Measurements from ENCODE around the gene GLT1D1. TPM values are rescaled to one million over a fixed set of nuclear protein-coding genes. Genes with fewer than 3 reads are reported as not detected.

Gene GLT1D1
- total RNA-seq, 4 donors from 2014 or later: 0.60 TPM; not detected in 3

DNA sequence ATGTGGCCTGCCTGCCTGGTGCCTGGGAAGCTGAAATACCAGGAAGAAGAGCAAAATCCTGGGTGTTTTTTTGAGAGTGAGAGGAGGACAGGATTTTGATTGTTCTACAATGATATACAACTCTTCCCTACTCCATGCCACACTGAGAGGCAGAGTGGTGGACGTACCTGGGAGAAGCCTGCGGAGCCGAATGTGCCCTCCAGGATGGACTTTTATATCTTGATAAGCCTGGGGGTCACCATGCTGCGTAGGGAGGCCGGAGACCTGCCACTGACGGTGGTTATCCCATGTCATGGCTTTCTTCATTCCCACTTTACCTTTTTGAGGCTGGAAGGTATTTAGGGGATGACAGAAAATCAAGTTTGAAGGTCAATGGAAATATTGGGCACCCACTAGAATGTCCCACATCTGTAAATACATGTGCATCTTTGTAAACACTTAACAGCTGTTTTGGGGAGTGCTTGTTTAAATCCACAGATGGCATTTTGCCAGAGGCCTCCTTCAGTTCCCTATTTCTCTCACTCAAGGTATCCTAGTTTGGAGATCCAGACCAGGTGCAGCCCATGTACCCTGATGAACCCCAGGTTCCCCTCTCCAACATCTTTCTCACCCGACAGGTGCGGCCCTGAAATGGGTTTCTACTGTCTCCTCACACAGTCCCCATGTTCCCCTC is 1.1 kb upstream of the GLT1D1 start:
- H3K4me1 ChIP-seq: no peaks in the 10 kb centered on the region
- WGBS, 2 donors: 75 to 80% methylated on average over 8 of the region's 8 CpGs
- H3K9me3 ChIP-seq: peaks cover 0 to 10% (median 0%) of the 10 kb centered on the region in 4 donors
- no peaks in the 10 kb centered on the region for H3K36me3 ChIP-seq
- no peak for TF ChIP-seq EP300 (IDR thresholded peaks at IDR 0.05)
- TF ChIP-seq, protein P1, sequence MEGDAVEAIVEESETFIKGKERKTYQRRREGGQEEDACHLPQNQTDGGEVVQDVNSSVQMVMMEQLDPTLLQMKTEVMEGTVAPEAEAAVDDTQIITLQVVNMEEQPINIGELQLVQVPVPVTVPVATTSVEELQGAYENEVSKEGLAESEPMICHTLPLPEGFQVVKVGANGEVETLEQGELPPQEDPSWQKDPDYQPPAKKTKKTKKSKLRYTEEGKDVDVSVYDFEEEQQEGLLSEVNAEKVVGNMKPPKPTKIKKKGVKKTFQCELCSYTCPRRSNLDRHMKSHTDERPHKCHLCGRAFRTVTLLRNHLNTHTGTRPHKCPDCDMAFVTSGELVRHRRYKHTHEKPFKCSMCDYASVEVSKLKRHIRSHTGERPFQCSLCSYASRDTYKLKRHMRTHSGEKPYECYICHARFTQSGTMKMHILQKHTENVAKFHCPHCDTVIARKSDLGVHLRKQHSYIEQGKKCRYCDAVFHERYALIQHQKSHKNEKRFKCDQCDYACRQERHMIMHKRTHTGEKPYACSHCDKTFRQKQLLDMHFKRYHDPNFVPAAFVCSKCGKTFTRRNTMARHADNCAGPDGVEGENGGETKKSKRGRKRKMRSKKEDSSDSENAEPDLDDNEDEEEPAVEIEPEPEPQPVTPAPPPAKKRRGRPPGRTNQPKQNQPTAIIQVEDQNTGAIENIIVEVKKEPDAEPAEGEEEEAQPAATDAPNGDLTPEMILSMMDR (IDR thresholded peaks at IDR 0.05): no peak
- no peak for TF ChIP-seq POLR2A (IDR thresholded peaks at IDR 0.05)
- H3K27me3 ChIP-seq: peaks cover 0 to 19% of the 10 kb centered on the region in 2 donors
- H3K27ac ChIP-seq: no peak overlapping the region
- H3K4me3 ChIP-seq: no peak overlapping the region
- DNase-seq (ENCODE audit: low spot score in 2 of 2): no peak

DNA sequence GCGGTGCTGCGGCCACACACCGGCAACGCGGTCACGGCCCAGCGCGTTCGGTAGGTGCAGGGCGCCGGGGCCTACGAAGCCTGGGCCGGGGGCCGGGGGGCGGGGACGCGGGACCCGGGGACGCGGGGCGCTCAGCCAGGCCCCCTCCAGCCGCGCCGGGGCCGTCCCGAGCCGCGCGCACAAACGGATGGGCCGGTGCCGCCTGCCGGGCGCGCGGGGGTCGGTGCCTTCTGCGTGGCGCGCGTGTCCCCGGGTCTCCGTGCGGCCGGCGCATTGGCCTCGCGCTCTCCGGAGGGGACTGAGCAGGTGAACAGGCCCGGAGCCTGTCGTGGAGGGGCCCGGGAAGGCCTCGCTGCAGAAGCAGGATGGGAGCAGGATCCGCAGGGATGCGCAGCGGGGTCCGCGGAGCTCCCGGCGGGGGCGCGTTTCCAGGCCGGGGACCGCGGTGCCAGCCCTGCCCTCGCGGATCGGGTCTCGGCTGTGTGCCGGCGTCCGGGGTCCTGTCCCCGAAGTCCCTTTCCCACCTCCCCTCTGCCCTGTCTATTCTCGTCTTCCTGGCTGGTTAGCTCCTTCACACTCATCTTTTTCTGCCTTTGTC is 421 bp downstream of the GLT1D1 start:
- Histone ChIP-seq H3K9me3 (no peaks in the 10 kb centered on the region), H3K27me3 (peaks cover 0 to 19% of the 10 kb centered on the region in 2 donors), H3K4me3 (no peak overlapping the region), H3K4me1 (no peaks in the 10 kb centered on the region), H3K36me3 (no peaks in the 10 kb centered on the region), H3K27ac (no peak overlapping the region)
- 0% methylated on average over 9 to 23 of the region's 74 CpGs for WGBS, 2 donors
- TF ChIP-seq POLR2A (IDR thresholded peaks at IDR 0.05): no peak
- no peak for DNase-seq (ENCODE audit: low spot score in 2 of 2)

DNA sequence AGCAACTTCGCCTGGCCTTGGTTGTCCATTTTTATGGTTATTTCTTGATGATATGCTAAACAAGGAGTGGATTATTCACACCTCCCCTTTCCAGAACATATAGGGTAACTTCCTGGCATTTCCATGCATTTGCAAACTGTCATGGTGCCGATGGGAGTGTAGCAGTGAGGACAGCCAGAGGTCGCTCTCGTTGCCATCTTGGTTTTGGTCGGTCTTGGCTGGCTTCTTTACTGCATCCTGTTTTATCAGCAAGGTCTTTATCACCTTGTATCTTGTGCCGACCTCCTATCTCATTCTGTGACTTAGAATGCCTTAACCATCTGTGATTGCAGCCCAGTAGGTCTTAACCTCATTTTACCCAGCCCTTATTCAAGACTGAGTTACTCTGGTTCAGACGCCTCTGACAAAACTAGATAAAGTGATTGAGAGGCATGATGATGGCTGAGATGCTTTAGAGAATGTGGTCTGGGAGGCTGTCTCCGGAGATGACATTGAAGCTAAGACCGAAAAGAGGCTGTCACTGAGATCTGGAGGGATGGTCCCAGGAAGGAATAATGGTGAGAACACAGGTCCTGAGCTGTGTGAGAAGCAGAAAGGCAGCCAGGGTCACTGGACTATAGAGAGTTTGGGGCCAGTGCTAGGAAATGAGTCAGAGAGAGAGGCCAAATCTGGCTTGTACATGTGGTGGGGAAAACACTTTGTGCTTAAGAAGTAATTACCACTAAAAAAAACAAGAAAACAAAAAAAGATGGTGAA is 2.9 kb downstream of the GLT1D1 start:
- no peak for TF ChIP-seq EP300 (IDR thresholded peaks at IDR 0.05)
- no peak for TF ChIP-seq POLR2A (IDR thresholded peaks at IDR 0.05)
- TF ChIP-seq, protein P1 (IDR thresholded peaks at IDR 0.05): no peak
- Histone ChIP-seq H3K4me1 (no peaks in the 10 kb centered on the region), H3K36me3 (no peaks in the 10 kb centered on the region), H3K9me3 (no peaks in the 10 kb centered on the region), H3K27me3 (peaks cover 0 to 19% of the 10 kb centered on the region in 2 donors), H3K4me3 (no peak overlapping the region), H3K27ac (no peak overlapping the region)
- WGBS, 2 donors: 91% methylated on average over 9 of the region's 9 CpGs
- DNase-seq (ENCODE audit: low spot score in 2 of 2): no peak

DNA sequence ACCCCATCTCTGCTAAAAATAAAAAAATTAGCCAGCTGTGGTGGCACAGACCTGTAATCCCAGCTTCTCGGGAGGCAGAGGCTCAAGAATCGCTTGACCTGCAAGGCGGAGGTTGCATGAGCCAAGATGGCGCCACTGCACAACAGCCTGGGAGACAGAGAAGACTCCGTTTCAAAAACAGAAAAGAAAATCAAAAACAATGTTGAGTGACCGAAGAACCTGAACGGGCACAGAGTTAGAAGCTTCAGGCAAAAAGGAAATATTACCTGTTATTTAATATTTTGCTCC is 3.5 kb downstream of the GLT1D1 start:
- Histone ChIP-seq H3K36me3 (no peaks in the 10 kb centered on the region), H3K4me3 (no peak overlapping the region), H3K9me3 (no peaks in the 10 kb centered on the region), H3K4me1 (no peaks in the 10 kb centered on the region), H3K27me3 (peaks cover 0 to 19% of the 10 kb centered on the region in 2 donors), H3K27ac (no peak overlapping the region)
- no peak for DNase-seq (ENCODE audit: low spot score in 2 of 2)
- TF ChIP-seq, protein P1 (IDR thresholded peaks at IDR 0.05): no peak
- no peak for TF ChIP-seq EP300 (IDR thresholded peaks at IDR 0.05)
- no peak for TF ChIP-seq POLR2A (IDR thresholded peaks at IDR 0.05)
- 94% methylated on average over 7 of the region's 7 CpGs for WGBS, 2 donors

DNA sequence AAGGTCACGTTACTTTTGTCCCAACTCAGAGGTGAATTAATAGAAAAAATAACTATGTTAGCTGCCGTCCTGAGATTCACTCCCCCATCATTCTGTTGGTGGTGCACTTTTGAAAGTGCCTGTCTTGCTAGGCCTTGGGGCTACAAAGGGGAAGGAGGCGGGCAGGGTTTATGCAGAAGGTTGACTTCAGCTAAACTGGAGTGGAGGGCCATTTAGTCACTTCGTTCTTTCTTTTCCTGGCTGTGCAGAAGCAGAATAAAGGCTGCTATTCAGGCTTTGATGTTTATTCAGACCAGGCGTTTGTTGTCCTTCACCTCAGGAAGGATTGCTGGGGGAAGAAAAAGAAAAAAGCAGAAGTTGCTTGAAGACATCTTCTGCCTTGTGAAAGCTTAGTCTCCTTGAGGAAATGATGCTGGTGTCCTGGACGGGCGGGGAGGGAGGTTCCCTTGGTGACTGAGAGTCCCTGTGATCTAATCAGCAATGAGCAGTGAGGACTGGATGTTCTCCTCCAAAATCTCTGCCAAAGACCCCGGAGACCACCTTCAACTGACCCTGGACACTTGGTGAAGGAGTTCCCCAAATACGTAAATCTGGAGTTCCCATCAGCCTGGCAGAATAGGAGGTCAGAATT is 4.0 kb downstream of the GLT1D1 start:
- H3K36me3 ChIP-seq: no peaks in the 10 kb centered on the region
- H3K4me3 ChIP-seq: no peak overlapping the region
- H3K27ac ChIP-seq: no peak overlapping the region
- 53 to 66% methylated on average over 9 of the region's 9 CpGs for WGBS, 2 donors
- peaks cover 0 to 19% of the 10 kb centered on the region in 2 donors for H3K27me3 ChIP-seq
- no peaks in the 10 kb centered on the region for H3K9me3 ChIP-seq
- H3K4me1 ChIP-seq: no peaks in the 10 kb centered on the region
- TF ChIP-seq, protein P1 (IDR thresholded peaks at IDR 0.05): no peak
- no peak for TF ChIP-seq POLR2A (IDR thresholded peaks at IDR 0.05)
- no peak for TF ChIP-seq EP300 (IDR thresholded peaks at IDR 0.05)
- no peak for DNase-seq (ENCODE audit: low spot score in 2 of 2)
